SH-SY5Y (cell line): Measurements from ENCODE around the gene KCNG2.

Experiments used
- GATA2 ChIP-seq: IDR thresholded peaks from 2 replicates; pipeline ENCODE4 v1.6.1; 2011; ENCODE audit warnings: mild to moderate bottlenecking, low read depth, low read length
- GATA3 ChIP-seq: IDR thresholded peaks from 2 replicates; pipeline ENCODE4 v1.6.1; 2011; ENCODE audit warnings: low read depth, mild to moderate bottlenecking, low read length, moderate library complexity

GRCh38 chr18:79944126-79944731, 146.5 kb downstream of the KCNG2 start:
- TF ChIP-seq GATA2 (no peak), GATA3 (no peak)
